ENCODE measurements around the gene TMEM87B. TPM values are rescaled to one million over a fixed set of nuclear protein-coding genes. Genes with fewer than 3 reads are reported as not detected.

TMEM87B gene
- total and polyA plus RNA-seq, 8 donors: 4.7 to 21.7 (median 11.6) TPM

- no peak for ATAC-seq
- intact Hi-C loops (cut with DNase I): no loop called here
- 18 to 30% methylated on average over 30 of the region's 30 CpGs for WGBS, 2 donors
Observed at GRCh38 chr2:112140205-112140802, 85.2 kb downstream of the TMEM87B start.

GRCh38 chr2:112140899-112141625 is 86.0 kb downstream of the TMEM87B start:
- FAIRE-seq (no peak), DNase-seq (no peak), ATAC-seq (no peak)
- Histone ChIP-seq H3K36me3 (no peaks in the 10 kb centered on the region), H3K4me3 (no peak overlapping the region), H3K4me1 (no peaks in the 10 kb centered on the region), H3K9me3 (no peaks in the 10 kb centered on the region), H3K27ac (no peak overlapping the region), H3K27me3 (no peaks in the 10 kb centered on the region)
- WGBS, 2 donors: 77 to 83% methylated on average over 20 of the region's 20 CpGs
- TF ChIP-seq, protein P1, sequence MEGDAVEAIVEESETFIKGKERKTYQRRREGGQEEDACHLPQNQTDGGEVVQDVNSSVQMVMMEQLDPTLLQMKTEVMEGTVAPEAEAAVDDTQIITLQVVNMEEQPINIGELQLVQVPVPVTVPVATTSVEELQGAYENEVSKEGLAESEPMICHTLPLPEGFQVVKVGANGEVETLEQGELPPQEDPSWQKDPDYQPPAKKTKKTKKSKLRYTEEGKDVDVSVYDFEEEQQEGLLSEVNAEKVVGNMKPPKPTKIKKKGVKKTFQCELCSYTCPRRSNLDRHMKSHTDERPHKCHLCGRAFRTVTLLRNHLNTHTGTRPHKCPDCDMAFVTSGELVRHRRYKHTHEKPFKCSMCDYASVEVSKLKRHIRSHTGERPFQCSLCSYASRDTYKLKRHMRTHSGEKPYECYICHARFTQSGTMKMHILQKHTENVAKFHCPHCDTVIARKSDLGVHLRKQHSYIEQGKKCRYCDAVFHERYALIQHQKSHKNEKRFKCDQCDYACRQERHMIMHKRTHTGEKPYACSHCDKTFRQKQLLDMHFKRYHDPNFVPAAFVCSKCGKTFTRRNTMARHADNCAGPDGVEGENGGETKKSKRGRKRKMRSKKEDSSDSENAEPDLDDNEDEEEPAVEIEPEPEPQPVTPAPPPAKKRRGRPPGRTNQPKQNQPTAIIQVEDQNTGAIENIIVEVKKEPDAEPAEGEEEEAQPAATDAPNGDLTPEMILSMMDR (IDR thresholded peaks at IDR 0.05): no peak
- intact Hi-C loops (cut with DNase I): no loop called here

More at GRCh38 chr2:112140205-112140802, 85.2 kb downstream of the TMEM87B start:
- H3K4me1 ChIP-seq: no peaks in the 10 kb centered on the region
- FAIRE-seq (no peak), DNase-seq (no peak)
- H3K4me3 ChIP-seq: peak overlapping the region in 1 of 4 donors; percentile 20
- no peak overlapping the region for H3K27ac ChIP-seq
- TF ChIP-seq, protein P1 (IDR thresholded peaks at IDR 0.05): no peak
- H3K27me3 ChIP-seq: no peaks in the 10 kb centered on the region
- H3K36me3 ChIP-seq: no peaks in the 10 kb centered on the region
- H3K9me3 ChIP-seq: no peaks in the 10 kb centered on the region

- no peak for FAIRE-seq
- H3K27me3 ChIP-seq: no peaks in the 10 kb centered on the region
Observed at GRCh38 chr2:112141626-112142007, 86.5 kb downstream of the TMEM87B start.

DNA sequence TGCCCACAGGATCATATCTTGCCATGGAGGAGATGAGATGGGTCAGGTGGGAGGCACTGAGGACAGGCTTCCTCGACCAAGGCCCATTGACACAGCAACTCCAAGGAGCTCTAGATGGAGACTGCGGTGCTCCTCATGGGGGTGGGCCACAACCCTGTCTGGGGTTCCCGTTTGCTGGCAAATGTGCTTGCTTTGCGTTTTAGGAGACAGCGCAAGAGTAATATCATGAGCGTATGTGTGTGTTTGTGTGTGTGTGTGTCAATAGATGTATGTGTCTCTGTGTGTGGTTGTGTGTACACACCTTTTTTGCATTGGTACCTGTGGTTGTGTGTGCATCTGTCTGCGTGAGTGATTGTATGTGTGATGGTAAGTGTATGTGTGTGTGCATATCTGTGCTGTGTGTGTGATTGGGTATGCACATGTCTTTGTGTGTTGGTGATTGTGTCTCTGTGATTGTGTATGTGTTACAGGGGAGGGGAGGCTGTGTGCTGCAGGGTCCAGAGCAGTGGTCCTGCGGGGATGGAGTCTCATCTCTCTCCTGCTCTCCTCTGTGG is 87.5 kb downstream of the TMEM87B start:
- intact Hi-C loops (cut with DNase I): no loop called here
- Histone ChIP-seq H3K4me3 (no peak overlapping the region), H3K36me3 (no peaks in the 10 kb centered on the region), H3K27me3 (no peaks in the 10 kb centered on the region), H3K27ac (no peak overlapping the region), H3K4me1 (no peaks in the 10 kb centered on the region), H3K9me3 (no peaks in the 10 kb centered on the region)
- TF ChIP-seq, protein P1 (IDR thresholded peaks at IDR 0.05): no peak
- ATAC-seq (no peak), DNase-seq (no peak), FAIRE-seq (no peak)
- WGBS, 2 donors: 78 to 81% methylated on average over 8 of the region's 8 CpGs

More at GRCh38 chr2:112141626-112142007, 86.5 kb downstream of the TMEM87B start:
- 58 to 64% methylated on average over 7 of the region's 7 CpGs for WGBS, 2 donors
- TF ChIP-seq, protein P1 (IDR thresholded peaks at IDR 0.05): no peak
- no peaks in the 10 kb centered on the region for H3K36me3 ChIP-seq
- intact Hi-C loops (cut with DNase I): no loop called here
- H3K4me1 ChIP-seq: no peaks in the 10 kb centered on the region
- peak in 3 of 4 donors; percentile 43 to 81 (median 64) for ATAC-seq
- DNase-seq: no peak
- H3K27ac ChIP-seq: no peak overlapping the region
- no peak overlapping the region for H3K4me3 ChIP-seq
- H3K9me3 ChIP-seq: no peaks in the 10 kb centered on the region

GRCh38 chr2:112143150-112143549 is 88.1 kb downstream of the TMEM87B start:
- intact Hi-C loops (cut with DNase I): no loop called here
- ATAC-seq: no peak
- FAIRE-seq: no peak
- Histone ChIP-seq H3K4me3 (no peak overlapping the region), H3K27ac (no peak overlapping the region), H3K9me3 (no peaks in the 10 kb centered on the region), H3K36me3 (no peaks in the 10 kb centered on the region), H3K27me3 (no peaks in the 10 kb centered on the region), H3K4me1 (no peaks in the 10 kb centered on the region)
- WGBS, 2 donors: 81 to 88% methylated on average over 5 of the region's 5 CpGs
- no peak for DNase-seq
- TF ChIP-seq, protein P1 (IDR thresholded peaks at IDR 0.05): no peak

Measured in pancreas (tissue), 10 donors.